Nephron (organoid): Measurements from ENCODE around the gene ALDH18A1.

ENCODE experiments used
- H3K27ac Mint-ChIP-seq, 3 experiments: 2 replicates each; pipeline ENCODE4 v1.8.0; 2020; ENCODE audit warnings: mixed read lengths in 3 of 3, mild to moderate bottlenecking in 2 of 3, moderate library complexity in 1 of 3
- H3K27me3 Mint-ChIP-seq: 2 replicates; pipeline ENCODE4 v1.8.0; 2021; ENCODE audit warnings: low read depth, mild to moderate bottlenecking, moderate library complexity, mixed read lengths
- H3K36me3 Mint-ChIP-seq: 2 replicates; pipeline ENCODE4 v1.8.0; 2020; ENCODE audit warnings: low read depth, mixed read lengths
- H3K4me1 Mint-ChIP-seq: 2 replicates; pipeline ENCODE4 v1.8.0; 2020; ENCODE audit warnings: mixed read lengths
- H3K4me3 Mint-ChIP-seq, 3 experiments: 2 replicates each; pipeline ENCODE4 v1.8.0; 2020; ENCODE audit warnings: mild to moderate bottlenecking in 3 of 3, mixed read lengths in 3 of 3, moderate library complexity in 2 of 3
- H3K9me3 Mint-ChIP-seq: 2 replicates; pipeline ENCODE4 v1.8.0; 2020; ENCODE audit warnings: mixed read lengths
- CTCF ChIP-seq, 3 experiments: fragments of 200-600 bp; sonication (generic); IDR thresholded peaks; one replicate each; pipeline ENCODE4 v1.5.0; 2021; ENCODE audit warnings: antibody characterized with exemption in 3 of 3; ENCODE audit not compliant: unreplicated experiment in 3 of 3

The ALDH18A1 gene

GRCh38 chr10:95562341-95562965 lies 94.1 kb downstream of the ALDH18A1 start:
- Mint-ChIP-seq H3K9me3 (no peaks in the 10 kb centered on the region), H3K4me3 (peak overlapping the region; percentile 44 to 97 (median 91)), H3K36me3 (no peaks in the 10 kb centered on the region), H3K27me3 (peaks cover 20% of the 10 kb centered on the region), H3K4me1 (peaks cover 52% of the 10 kb centered on the region), H3K27ac (peak overlapping the region; percentile 31 to 64 (median 50))
- TF ChIP-seq CTCF (IDR thresholded peaks at IDR 0.05; ENCODE audit: unreplicated experiment in 3 of 3): no peak

- no peak for TF ChIP-seq CTCF (IDR thresholded peaks at IDR 0.05; ENCODE audit: unreplicated experiment in 3 of 3)
- Mint-ChIP-seq H3K9me3 (no peaks in the 10 kb centered on the region), H3K36me3 (no peaks in the 10 kb centered on the region), H3K27ac (no peak overlapping the region), H3K27me3 (peaks cover 20% of the 10 kb centered on the region), H3K4me1 (peaks cover 59% of the 10 kb centered on the region), H3K4me3 (peak overlapping the region; percentile 87 to 97 (median 91))
These were observed 94.7 kb downstream of the ALDH18A1 start for GRCh38 chr10:95561864-95562177.

- peak within 1 kb of the TSS; percentile 97 to 99 (median 98) for H3K4me3 Mint-ChIP-seq
- H3K27ac Mint-ChIP-seq: peak within 1 kb of the TSS; percentile 31 to 88 (median 74)
- H3K4me1 Mint-ChIP-seq: peaks cover 62% of the 10 kb centered on the region
- TF ChIP-seq CTCF (IDR thresholded peaks at IDR 0.05; ENCODE audit: unreplicated experiment in 3 of 3): no peak
- no peaks in the 10 kb centered on the region for H3K36me3 Mint-ChIP-seq
- no peaks in the 10 kb centered on the region for H3K9me3 Mint-ChIP-seq
- peaks cover 19% of the 10 kb centered on the region for H3K27me3 Mint-ChIP-seq
These were observed 95.2 kb downstream of the ALDH18A1 start, which contains the start of gene SORBS1 for GRCh38 chr10:95561177-95561863. TSS of gene SORBS1 (minus strand) at chr10:95561371. CDS start at chr10:95441135, 120,236 bp downstream.

- H3K9me3 Mint-ChIP-seq: no peaks in the 10 kb centered on the region
- H3K27ac Mint-ChIP-seq: peak overlapping the region; percentile 29 to 88 (median 74)
- no peaks in the 10 kb centered on the region for H3K36me3 Mint-ChIP-seq
These were observed 96.0 kb downstream of the ALDH18A1 start for GRCh38 chr10:95560278-95561176.

GRCh38 chr10:95559896-95560277 lies 96.6 kb downstream of the ALDH18A1 start:
- H3K36me3 Mint-ChIP-seq: no peaks in the 10 kb centered on the region

More at GRCh38 chr10:95560278-95561176, 96.0 kb downstream of the ALDH18A1 start:
- peaks cover 58% of the 10 kb centered on the region for H3K4me1 Mint-ChIP-seq
- peak overlapping the region; percentile 97 to 99 (median 98) for H3K4me3 Mint-ChIP-seq
- TF ChIP-seq CTCF (IDR thresholded peaks at IDR 0.05; ENCODE audit: unreplicated experiment in 3 of 3): no peak
- H3K27me3 Mint-ChIP-seq: peaks cover 16% of the 10 kb centered on the region

More at GRCh38 chr10:95559896-95560277, 96.6 kb downstream of the ALDH18A1 start:
- H3K9me3 Mint-ChIP-seq: no peaks in the 10 kb centered on the region
- peaks cover 51% of the 10 kb centered on the region for H3K4me1 Mint-ChIP-seq
- peaks cover 16% of the 10 kb centered on the region for H3K27me3 Mint-ChIP-seq
- H3K27ac Mint-ChIP-seq: peak overlapping the region; percentile 29 to 88 (median 74)
- H3K4me3 Mint-ChIP-seq: peak overlapping the region; percentile 97 to 99 (median 98)
- TF ChIP-seq CTCF (IDR thresholded peaks at IDR 0.05; ENCODE audit: unreplicated experiment in 3 of 3): no peak
